ENCODE measurements around the gene DNAH5. TPM values are rescaled to one million over a fixed set of nuclear protein-coding genes. Genes with fewer than 3 reads are reported as not detected.

DNAH5 gene
- total RNA-seq, 1 experiment from 2014 or later: 8.0 TPM

DNA sequence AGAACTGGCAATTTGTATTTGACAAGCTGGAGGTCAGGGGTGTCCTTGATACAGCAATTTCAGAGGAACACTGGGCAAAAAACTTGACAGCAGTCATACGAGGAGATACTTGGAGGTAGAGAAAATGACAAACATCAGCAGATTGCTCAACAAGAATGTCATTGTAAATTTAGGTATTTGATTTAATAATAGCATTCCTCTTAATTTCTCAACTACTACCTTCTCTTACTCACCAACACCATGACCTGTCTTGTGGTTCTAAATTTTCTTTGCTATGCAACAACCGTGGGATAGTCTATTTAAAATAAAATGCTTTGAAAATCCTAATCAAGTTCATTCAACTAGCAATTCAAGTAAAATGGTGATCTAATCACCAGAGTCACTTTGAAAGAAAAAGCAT lies 128.4 kb downstream of the DNAH5 start:
- DNase-seq (ENCODE audit: low read depth, low spot score) (no peak), ATAC-seq (no peak)
- Histone ChIP-seq H3K4me1 (ENCODE audit: control insufficient read depth, insufficient read depth, low read length) (no peaks in the 10 kb centered on the region), H3K4me3 (ENCODE audit: low read depth in 2 of 2, low read length in 2 of 2) (no peak overlapping the region), H3K27me3 (ENCODE audit: control insufficient read depth, insufficient read depth, low read length) (no peaks in the 10 kb centered on the region), H3K9me3 (ENCODE audit: control insufficient read depth, insufficient read depth, low read depth, low read length) (no peaks in the 10 kb centered on the region), H3K27ac (ENCODE audit: low read length) (no peak overlapping the region), H3K36me3 (ENCODE audit: control insufficient read depth, insufficient read depth, low read length) (no peaks in the 10 kb centered on the region)
- BruUV-seq (replicated peaks): no TSS peak
- no peak for TF ChIP-seq SIN3A (IDR thresholded peaks at IDR 0.05; ENCODE audit: borderline replicate concordance, insufficient read depth, low read depth, low read length)
- TF ChIP-seq TCF7L2 (IDR thresholded peaks at IDR 0.05; ENCODE audit: low read depth, low read length): no peak
- TF ChIP-seq, protein P1, sequence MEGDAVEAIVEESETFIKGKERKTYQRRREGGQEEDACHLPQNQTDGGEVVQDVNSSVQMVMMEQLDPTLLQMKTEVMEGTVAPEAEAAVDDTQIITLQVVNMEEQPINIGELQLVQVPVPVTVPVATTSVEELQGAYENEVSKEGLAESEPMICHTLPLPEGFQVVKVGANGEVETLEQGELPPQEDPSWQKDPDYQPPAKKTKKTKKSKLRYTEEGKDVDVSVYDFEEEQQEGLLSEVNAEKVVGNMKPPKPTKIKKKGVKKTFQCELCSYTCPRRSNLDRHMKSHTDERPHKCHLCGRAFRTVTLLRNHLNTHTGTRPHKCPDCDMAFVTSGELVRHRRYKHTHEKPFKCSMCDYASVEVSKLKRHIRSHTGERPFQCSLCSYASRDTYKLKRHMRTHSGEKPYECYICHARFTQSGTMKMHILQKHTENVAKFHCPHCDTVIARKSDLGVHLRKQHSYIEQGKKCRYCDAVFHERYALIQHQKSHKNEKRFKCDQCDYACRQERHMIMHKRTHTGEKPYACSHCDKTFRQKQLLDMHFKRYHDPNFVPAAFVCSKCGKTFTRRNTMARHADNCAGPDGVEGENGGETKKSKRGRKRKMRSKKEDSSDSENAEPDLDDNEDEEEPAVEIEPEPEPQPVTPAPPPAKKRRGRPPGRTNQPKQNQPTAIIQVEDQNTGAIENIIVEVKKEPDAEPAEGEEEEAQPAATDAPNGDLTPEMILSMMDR (IDR thresholded peaks at IDR 0.05): no peak
- TF ChIP-seq, protein P2, sequence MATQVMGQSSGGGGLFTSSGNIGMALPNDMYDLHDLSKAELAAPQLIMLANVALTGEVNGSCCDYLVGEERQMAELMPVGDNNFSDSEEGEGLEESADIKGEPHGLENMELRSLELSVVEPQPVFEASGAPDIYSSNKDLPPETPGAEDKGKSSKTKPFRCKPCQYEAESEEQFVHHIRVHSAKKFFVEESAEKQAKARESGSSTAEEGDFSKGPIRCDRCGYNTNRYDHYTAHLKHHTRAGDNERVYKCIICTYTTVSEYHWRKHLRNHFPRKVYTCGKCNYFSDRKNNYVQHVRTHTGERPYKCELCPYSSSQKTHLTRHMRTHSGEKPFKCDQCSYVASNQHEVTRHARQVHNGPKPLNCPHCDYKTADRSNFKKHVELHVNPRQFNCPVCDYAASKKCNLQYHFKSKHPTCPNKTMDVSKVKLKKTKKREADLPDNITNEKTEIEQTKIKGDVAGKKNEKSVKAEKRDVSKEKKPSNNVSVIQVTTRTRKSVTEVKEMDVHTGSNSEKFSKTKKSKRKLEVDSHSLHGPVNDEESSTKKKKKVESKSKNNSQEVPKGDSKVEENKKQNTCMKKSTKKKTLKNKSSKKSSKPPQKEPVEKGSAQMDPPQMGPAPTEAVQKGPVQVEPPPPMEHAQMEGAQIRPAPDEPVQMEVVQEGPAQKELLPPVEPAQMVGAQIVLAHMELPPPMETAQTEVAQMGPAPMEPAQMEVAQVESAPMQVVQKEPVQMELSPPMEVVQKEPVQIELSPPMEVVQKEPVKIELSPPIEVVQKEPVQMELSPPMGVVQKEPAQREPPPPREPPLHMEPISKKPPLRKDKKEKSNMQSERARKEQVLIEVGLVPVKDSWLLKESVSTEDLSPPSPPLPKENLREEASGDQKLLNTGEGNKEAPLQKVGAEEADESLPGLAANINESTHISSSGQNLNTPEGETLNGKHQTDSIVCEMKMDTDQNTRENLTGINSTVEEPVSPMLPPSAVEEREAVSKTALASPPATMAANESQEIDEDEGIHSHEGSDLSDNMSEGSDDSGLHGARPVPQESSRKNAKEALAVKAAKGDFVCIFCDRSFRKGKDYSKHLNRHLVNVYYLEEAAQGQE (IDR thresholded peaks at IDR 0.05; ENCODE audit: insufficient read depth in 1 of 2, low read depth in 2 of 2, low read length in 1 of 2): no peak
- no peak for TF ChIP-seq POLR2AphosphoS5 (IDR thresholded peaks at IDR 0.05; ENCODE audit: low read depth, low read length)
- ChIA-PET CTCF (no interaction called here), POLR2A (no interaction called here)
- intact Hi-C loops (cut with micrococcal nuclease; ENCODE audit: unreplicated experiment) (no loop called here), in situ Hi-C loops (cut with HindIII; ENCODE audit: low pct_unique_long_range_greater_than_20kb, low sequenced_read_pairs) (no loop called here)

DNA sequence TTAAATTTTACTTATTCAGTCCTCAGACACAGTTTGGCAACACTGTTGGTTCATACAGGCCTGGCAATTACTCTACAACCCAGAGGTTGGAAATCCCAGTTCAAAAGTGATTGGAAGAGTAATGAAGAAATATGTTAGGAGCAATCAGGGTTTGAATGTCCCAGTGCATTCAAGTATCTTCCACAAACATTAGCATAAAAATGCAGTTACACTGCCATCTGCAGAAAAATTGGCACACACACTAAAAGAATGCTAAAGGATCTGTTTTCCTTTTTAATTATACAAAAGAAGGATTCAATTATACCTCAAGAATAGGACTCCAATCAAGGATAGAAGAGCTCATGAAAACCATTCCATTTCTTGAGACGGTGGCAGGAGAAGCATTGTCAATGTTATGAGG lies 130.2 kb downstream of the DNAH5 start:
- ATAC-seq (no peak), DNase-seq (ENCODE audit: low read depth, low spot score) (no peak)
- H3K4me1 ChIP-seq (ENCODE audit: control insufficient read depth, insufficient read depth, low read length): no peaks in the 10 kb centered on the region
- no TSS peak for BruUV-seq (replicated peaks)
- ChIA-PET CTCF (no interaction called here), POLR2A (no interaction called here)
- H3K4me3 ChIP-seq (ENCODE audit: low read depth in 2 of 2, low read length in 2 of 2): no peak overlapping the region
- H3K36me3 ChIP-seq (ENCODE audit: control insufficient read depth, insufficient read depth, low read length): no peaks in the 10 kb centered on the region
- in situ Hi-C loops (cut with HindIII; ENCODE audit: low pct_unique_long_range_greater_than_20kb, low sequenced_read_pairs) (no loop called here), intact Hi-C loops (cut with micrococcal nuclease; ENCODE audit: unreplicated experiment) (no loop called here)
- no peaks in the 10 kb centered on the region for H3K27me3 ChIP-seq (ENCODE audit: control insufficient read depth, insufficient read depth, low read length)
- no peak overlapping the region for H3K27ac ChIP-seq (ENCODE audit: low read length)
- TF ChIP-seq, protein P1 (IDR thresholded peaks at IDR 0.05): peak; percentile 6; the same call in 1 of the 2 replicates
- TF ChIP-seq POLR2AphosphoS5 (IDR thresholded peaks at IDR 0.05; ENCODE audit: low read depth, low read length): no peak
- no peaks in the 10 kb centered on the region for H3K9me3 ChIP-seq (ENCODE audit: control insufficient read depth, insufficient read depth, low read depth, low read length)

DNA sequence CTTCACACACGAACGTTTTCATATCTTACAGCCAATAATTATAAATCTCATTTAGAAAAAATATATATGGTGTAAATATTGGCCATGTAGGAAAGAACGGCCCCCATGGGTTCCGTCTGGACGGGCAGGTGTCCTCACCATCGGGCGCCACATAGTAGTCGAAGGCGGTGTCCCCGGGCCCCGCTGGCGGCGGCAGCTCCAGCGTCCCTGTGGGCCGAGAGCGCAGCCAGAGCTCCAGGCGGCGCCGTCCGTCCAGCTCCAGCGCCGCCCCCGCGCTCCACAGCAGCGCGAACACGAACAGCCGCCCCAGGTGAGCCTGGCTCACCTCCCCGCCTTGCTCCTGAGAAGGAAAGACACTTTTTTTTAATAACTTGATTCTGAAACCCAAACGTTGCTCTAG lies 134.6 kb downstream of the DNAH5 start:
- POLR2A ChIA-PET: no interaction called here
- Histone ChIP-seq H3K4me1 (ENCODE audit: control insufficient read depth, insufficient read depth, low read length) (no peaks in the 10 kb centered on the region), H3K9me3 (ENCODE audit: control insufficient read depth, insufficient read depth, low read depth, low read length) (no peaks in the 10 kb centered on the region), H3K27me3 (ENCODE audit: control insufficient read depth, insufficient read depth, low read length) (no peaks in the 10 kb centered on the region), H3K36me3 (ENCODE audit: control insufficient read depth, insufficient read depth, low read length) (no peaks in the 10 kb centered on the region), H3K27ac (ENCODE audit: low read length) (no peak overlapping the region), H3K4me3 (ENCODE audit: low read depth in 2 of 2, low read length in 2 of 2) (no peak overlapping the region)
- no TSS peak for BruUV-seq (replicated peaks)
- CTCF ChIA-PET: no interaction called here
- TF ChIP-seq, protein P2 (IDR thresholded peaks at IDR 0.05; ENCODE audit: insufficient read depth in 1 of 2, low read depth in 2 of 2, low read length in 1 of 2): no peak
- no peak for TF ChIP-seq POLR2AphosphoS5 (IDR thresholded peaks at IDR 0.05; ENCODE audit: low read depth, low read length)
- TF ChIP-seq, protein P1 (IDR thresholded peaks at IDR 0.05): no peak
- intact Hi-C loops (cut with micrococcal nuclease; ENCODE audit: unreplicated experiment) (no loop called here), in situ Hi-C loops (cut with HindIII; ENCODE audit: low pct_unique_long_range_greater_than_20kb, low sequenced_read_pairs) (no loop called here)
- ATAC-seq: no peak
- no peak for DNase-seq (ENCODE audit: low read depth, low spot score)
